Left forelimb (tissue), 1 donor: Measurements from ENCODE around the gene PTPRN2.
"Not testable (repeated sequence)": the region's sequence is repeated elsewhere in the genome, so short reads cannot be mapped to it uniquely, and the experiment has no call there.

Experiments used
- DNase-seq: peaks from one replicate; pipeline ENCODE4 v3.0.0-alpha.2; 2018; ENCODE audit warnings: low spot score

PTPRN2 gene

DNA sequence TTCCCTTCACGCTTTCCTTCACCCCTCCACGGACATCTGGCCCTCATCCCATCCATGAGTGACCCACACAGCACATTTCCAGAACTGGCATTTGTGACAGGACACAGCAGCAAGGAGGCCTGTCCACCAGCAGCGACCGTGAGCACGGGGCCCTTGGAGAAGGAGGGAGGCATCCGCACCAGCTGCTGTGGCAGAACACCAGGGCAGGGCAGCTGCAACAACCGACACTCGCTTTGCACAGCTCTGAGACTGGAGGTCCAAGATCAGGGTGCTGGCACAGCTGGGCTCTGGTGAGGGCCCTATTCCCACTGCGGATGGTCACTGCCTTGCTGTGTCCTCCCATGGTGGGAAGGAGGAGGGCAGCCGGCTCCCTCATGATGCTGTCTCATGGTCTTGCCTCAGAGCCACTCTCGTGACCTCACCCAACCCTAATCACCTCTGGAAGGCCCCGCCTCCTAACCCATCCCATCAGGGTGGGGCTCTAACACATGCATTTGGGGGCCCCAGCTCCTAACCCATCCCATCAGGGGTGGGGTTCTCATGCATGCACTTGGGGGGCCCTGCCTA lies 36.7 kb downstream of the PTPRN2 start:
- DNase-seq = no peak

DNA sequence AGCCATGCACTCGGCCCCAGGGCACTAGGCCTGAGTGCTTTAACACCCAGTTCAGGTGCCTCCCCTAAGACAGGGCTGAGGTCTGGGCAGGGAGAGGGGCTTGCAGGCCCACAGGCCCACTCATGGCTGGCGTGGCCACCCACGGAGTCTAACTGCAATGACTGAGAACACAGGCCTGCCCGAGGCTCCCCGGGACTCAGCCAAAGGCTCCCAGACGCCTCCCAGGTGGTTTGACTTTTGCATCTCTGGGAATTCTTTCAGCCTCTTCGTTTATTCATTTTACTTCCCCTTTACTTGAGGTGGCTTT lies 37.3 kb downstream of the PTPRN2 start:
- DNase-seq = no peak

DNA sequence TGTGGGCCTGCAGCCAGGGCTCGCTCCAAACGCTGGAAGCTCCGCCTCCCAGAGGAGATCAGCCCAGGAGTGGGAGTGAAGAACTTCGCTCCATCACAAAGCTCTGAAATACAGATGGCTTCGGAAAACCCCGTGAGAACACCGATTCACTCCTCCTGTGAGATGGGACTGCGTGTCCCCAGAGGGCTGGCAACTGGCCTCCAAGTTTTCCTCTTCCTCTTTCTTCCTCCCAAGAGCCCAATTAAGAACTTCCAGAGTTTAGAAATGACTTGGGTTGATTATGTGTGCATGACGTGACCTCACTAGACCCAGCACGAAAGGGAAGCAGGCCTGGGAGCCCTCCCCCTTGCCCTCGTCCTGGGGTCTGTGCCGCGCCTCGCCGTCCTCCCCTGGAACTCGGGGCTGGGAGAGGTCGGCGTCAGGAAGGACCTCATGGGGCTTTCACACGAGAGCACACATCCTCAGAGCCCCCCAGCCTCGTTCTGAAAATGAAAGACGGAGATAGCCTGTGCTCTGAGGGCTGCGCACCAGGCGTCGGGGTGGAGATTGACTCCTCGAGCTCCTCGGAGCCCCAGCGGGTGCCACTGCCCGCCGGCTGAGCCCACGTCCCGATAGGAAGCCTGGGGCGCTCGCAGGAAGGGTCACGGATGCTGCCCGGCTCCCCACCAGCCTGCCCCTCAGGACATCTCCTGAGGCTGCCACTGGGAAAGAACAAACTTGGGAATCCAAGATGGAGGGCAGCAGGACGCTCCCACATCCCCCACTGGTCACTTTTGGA lies 37.8 kb downstream of the PTPRN2 start:
- peak; percentile 83 for DNase-seq

DNA sequence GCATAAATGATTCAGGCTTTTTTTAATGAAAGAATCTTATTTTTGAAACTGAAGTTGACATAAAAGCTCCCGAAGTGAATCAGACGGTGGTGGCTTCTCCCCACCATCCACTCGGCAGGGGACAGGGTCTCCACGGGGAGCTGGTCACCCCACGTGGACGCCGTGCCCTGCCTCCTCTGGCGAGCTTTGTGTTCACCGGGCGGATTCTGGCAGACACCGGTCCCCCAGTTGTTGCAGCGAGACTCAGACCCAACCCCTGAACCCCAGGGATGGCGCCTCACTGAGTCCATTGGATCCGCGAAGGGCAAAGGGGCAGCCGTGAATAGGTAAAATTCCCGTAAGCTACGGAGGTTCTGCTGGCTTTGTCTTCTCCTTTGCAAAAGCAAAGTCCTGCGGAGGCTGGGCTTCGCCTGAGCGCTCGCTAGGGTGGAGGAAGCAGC lies 38.4 kb downstream of the PTPRN2 start:
- DNase-seq = no peak

DNA sequence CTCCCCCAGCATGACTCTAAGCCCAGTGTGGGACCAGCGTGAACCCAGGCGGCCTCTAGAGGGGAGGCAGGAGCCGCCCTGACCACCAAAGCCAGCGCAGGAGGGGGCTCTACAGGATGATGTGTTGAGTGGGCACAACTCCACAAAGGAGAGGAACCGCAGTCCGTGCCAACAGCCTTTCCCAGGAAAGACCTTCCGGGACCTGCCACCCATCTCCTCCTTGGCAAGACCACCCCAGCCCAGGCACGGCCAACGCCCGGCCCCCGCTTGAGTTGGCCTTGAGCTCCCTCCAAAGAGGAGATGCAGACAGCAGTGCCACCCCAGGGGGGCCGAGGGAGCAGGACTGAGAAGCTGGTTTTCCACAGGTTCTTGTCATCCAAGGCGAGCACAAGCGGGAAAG lies 38.9 kb downstream of the PTPRN2 start:
- DNase-seq = no peak

DNA sequence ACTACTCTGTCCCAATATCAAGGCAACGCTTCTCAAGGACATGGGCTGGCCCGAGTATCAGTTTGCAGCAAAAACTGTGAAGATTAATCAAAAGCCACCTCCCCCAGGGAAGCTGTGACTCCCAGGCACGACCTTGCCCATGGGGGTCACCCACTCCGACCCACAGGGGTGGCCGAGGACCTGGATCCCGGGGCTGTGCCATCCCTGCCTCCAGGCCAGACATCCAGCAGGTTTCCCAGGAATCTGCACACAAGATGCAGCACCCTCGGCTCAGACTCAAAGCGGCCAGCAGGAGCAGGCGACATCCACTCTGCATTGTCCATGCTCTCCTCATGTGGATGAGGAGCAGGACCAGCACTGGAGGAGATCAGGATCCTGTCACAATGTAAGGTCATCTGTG lies 39.8 kb downstream of the PTPRN2 start:
- DNase-seq = no peak

DNA sequence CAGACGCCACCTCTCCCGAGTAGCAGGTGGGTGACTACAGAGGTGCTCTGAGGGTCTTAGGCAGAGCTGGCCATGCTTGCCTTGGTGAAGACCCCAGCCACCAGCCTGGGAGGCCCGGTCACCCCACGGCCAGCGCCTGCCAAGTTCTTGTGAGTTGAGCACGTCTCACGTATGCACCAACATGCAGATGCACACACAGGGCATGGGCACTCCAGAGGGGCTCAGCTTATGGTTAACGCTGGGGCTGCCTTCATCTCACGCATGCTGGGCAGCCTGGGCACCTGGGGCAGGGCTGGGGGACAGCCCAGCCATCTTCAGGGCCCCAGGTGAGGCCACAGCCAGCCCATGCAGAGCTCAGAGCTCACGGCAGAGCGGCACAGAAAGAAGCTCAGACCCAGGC lies 41.0 kb downstream of the PTPRN2 start:
- DNase-seq = no peak

DNA sequence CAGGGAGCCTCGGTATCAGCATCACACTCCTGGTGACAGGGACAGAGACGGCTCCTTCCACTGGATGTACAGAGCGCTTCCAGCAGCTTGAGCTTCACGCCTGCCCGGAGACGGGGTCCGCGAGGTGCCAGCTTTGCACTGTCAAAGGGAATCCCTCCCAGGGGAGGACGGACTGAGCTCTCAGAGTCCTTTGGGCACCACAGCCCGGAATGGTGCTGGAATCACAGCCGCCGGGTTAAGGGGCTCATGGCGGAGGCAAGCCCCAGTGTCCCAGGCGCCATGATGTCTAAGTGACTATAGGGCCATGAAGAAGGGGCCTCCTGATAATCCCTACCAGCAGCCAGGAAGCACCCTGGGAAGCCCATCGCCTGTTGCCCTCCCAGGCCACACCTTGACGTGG lies 41.4 kb downstream of the PTPRN2 start:
- no peak for DNase-seq

DNA sequence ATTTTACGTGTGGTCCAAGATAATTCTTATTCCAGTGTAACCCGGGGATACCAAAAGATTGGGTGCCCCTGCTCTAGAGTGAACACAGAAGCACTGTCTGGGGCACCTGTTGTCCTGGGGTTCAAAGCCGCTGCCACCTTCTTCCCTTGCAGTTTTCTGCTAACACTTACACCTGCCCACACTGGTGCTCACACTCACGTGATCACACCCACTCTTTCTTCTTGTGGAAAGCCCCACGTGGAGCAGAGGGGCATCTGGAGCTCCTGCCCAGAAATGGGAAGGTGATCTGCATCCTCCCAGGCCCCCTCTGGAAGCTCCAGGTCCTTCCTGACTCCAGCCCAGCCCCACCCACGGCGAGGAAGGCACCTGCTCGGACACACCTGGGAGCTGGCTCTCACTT lies 42.9 kb downstream of the PTPRN2 start:
- DNase-seq = no peak

DNA sequence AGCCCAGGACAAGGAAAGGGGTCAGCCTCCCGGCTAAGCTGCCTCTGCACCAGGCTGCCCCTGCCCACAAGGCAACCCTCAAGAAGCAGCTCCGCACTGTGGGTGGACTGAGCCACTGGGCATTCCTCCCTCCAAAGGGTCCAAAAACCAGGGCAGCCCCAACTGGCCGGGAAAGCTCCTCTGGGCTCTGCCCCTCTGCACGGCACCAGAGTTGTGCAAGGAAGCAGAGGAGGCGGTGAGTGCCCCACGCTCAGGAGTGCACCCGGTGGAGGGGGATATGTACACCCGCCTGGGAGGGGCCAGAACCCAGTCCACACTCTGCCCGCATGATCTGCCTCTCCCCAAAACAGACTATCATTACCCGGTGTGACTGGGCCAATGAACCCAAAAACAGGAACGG lies 43.8 kb downstream of the PTPRN2 start:
- no peak for DNase-seq

DNA sequence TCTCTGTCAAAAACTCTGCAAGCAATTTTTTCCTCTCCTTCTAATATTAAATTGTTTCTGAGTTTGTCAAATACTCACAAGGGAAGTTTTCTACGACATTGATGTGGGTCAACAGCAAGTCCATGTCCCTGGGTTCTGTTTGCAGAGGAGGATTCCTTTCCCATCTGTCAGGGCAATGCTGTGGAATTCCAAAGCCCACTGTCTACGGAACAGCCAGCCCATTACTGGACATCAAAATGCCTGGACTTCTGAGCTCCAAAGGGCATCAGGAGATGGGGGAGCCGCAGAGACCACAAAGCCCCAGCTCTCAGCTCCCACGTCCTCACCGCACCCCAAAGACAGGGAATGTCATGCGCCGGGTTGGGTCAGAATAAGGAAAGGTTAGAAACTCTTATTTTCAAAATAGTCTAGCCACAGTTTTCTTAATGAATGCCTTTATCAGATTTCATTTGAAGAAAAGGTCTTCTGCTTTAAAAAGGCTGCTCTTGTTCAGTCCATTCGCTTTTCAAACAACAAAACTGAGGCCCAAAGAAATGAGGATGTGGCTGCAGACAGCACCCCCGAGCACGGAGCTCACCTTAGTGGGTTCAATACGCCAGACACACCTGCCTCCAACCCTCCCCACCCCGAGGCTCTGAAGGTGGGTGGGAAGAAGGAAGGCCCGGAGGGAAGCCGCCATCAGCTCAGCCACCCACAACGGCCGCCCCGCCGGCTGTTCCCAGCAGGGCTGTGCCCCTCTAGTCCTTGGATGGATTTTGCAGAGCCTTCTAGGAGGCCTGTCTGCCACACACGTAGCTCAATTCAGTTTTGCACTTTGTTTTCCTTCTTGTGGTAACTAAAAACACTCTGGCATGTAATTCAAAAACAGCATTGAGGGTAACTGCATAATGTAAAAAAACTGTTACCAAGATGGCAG lies 44.7 kb downstream of the PTPRN2 start:
- DNase-seq = no peak

DNA sequence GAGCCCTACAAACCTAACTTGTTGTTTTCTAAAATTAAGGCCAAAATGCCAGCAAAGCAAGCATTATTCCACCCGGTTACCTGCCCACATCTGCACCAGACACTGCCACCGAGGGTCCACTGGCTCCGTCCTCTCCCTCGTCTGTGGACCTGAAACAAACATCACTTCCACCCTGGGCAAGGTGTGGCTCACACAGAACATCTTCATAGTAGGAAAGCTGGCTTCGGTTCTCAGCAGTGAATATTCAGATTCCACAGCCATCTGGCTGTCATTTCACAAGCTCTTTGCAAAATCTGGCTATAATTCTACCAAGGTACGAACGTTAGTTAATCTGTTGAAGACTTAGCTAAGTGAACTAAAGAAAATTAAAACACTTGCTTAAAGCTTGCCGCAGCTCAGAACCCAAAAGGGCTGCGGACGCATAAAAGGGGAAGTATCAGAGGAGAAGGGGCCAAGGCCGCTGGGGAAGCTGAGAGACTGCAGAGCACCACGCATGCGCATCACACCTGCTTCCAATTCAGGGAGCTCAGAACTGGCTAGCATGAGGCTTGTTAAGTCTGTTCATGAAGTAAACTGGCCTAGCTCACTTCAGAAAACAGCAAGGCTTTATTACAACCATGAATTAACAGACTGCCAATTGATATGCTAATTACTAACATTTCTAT lies 46.1 kb downstream of the PTPRN2 start:
- DNase-seq = no peak

DNA sequence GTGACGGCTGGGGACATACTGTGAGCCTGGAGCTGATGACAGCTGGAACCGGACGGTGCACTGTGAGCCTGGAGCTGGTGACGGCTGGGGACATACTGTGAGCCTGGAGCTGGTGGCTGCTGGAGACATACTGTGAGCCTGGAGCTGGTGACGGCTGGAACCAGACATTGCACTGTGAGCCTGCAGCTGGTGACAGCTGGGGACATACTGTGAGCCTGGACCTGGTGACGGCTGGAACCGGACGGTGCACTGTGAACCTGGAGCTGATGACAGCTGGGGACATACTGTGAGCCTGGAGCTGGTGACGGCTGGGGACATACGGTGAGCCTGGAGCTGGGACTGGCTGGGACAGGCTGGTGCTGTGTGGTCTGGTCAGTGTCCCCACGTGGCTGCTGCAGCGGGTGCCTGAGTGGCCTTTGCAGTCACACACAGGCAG lies 47.9 kb downstream of the PTPRN2 start:
- no peak for DNase-seq

DNA sequence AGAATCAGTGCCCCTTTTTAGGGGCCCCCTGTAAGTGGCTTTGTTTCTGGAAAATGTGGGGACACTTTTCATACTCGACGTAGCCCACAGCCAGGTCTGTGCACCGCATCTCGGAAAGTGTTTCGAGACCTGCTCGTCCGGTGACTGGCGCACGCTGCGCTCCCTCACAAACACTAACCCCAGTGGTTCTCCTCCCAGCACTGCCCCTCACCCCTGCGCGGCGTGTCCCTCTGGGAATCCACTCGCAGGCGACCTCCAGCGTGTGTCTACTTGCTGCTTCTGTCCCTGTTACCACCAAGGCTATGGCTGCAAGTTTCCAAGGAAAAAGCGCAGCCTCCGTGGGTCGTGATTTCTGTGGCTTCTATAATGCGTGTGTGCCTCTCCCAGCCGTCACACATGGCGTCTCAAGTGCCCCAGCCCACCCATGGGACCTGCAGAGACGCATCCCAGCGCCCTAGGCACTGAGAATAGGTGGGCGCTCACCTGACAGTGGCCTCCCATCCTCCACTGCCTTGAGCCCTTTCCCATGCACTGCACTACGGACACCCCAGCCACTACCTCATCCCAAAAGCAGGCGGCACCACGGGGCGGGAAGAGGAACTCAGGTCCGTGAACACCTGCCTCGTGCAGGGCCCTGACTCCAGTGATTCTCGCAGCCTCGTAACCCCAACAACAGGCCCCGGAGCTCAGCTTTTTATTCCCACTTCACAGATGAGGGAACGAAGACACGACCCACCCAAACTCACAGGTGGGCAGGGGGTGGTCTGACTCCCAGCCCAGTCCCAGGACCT lies 49.3 kb downstream of the PTPRN2 start:
- no peak for DNase-seq

DNA sequence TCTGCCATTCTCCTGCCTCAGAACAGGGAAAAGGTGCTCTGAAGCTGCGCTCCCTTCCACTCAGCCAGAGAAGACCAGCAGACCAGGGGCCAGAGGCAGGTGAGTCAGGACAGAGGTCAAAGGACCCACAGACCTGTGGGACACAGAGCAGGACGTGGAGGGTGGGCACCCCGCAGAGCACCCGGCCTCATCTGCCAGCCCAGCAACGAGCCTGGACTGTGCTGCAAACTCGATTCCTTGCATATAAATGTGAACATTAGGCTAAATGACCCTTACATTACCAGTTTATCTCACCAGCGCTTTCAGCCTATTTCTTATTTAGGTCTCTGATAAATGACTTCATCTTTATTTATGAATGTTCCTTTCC lies 50.1 kb downstream of the PTPRN2 start:
- no peak for DNase-seq

DNA sequence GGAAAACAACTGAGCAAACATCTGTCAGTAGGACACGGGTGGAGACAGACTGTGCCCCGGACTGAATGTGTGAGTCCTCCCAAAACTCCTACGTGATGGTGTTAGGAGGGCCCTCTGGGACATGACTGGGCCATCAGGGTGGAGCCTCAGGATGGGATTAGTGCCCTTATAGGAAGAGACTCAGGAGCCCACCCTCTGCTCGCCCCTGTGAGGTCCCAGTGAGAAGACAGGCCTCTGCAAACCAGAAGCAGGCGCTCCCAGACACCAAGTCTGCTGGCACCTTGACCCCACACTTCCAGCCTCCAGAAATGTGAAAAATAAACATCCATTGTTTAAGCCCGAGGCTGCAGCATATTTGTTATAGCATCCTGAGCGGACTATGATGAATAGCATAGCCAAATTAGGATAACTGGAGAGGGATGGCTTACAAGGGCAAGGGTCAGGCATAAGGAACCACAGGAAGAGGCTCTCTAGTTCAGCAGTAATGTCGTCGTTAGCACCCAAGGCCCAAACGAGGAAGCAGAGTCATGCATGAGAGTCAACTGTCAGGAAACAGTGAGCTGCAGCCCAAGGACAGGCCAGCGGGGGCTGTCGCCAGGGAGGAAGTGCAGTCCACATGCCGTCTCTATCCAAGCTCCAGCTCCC lies 50.6 kb downstream of the PTPRN2 start:
- no peak for DNase-seq

DNA sequence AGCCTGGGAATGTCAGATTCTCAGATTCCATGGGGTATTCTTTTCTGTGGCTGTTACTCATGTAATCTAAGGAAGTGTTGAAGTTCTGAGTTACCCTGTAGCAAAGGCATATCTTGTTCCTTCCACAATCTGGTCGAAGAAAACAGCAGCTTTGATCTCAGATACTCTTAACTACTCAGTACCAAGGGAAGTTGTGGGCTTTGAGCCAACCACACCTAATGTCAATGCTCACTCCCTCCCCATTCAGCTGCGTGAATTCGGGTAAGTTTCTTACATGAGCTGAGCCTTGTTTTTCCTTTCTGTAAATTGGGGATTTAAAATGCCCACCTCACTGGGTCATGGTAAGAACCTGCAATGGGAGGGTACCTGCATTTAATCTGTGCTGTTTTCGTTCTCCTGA lies 52.5 kb downstream of the PTPRN2 start:
- no peak for DNase-seq

DNA sequence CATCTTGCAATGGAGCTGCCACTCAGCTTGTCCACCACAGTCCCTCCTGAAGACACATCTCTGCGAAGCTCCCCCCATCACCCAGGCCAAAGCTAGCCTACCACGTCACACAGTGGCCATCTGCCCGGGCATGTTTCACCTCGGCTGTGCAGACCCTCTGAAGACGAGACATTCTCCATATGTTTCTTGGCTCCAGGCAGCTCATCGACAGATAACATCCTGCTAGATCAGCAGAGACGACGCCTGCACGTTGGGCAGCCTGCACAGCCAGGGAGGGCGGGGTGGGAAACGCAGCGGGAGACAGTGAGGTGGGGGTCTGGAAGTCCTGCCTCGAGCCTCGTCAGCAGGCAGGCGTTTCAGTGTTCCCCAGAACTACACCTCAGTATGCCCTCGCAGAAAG lies 53.0 kb downstream of the PTPRN2 start:
- DNase-seq = no peak

DNA sequence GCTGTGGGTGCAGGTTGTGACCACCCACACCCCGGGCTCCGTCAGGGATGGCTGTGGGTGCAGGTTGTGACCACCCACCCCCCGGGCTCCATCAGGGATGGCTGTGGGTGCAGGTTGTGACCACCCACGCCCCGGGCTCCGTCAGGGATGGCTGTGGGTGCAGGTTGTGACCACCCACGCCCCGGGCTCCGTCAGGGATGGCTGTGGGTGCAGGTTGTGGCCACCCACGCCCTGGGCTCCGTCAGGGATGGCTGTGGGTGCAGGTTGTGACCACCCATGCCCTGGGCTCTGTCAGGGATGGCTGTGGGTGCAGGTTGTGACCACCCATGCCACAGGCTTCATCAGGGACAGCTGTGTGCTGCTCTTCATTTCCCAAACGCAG lies 53.5 kb downstream of the PTPRN2 start:
- DNase-seq = not testable (repeated sequence)

DNA sequence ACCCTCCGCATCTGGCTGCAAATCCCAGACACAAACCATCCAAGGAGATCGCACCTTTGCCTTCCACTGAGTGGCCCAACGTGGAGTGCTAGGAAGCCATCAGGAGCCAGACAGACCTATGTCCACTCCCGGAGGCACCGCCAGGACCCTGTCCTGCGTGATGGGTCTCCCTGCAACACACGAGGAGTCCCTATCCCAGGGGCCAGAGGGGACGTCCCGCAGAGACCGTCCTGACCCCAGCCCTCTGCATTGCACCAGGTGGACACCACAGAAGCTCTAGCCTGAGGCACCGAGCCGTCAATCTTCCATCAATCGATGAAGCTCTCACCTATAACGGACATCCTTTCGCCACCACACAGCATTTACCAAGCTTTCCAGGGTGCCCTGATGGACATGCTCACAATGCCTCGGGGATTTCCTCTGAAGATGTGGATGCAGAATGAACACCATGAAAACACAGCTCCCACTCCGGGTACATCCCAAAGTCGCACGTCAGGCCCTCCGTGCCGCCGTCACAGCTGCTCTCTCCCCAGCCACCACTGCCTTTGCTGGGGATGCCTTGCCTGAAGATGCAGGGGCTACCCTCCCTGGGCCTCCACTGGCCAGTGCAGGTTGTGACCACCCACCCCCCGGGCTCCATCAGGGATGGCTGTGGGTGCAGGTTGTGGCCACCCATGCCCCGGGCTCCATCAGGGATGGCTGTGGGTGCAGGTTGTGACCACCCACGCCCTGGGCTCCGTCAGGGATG lies 54.1 kb downstream of the PTPRN2 start:
- no peak for DNase-seq
